ENCODE measurements around the gene FAM187B.
"Not testable (repeated sequence)": the region's sequence is repeated elsewhere in the genome, so short reads cannot be mapped to it uniquely, and the experiment has no call there.

FAM187B gene

DNA sequence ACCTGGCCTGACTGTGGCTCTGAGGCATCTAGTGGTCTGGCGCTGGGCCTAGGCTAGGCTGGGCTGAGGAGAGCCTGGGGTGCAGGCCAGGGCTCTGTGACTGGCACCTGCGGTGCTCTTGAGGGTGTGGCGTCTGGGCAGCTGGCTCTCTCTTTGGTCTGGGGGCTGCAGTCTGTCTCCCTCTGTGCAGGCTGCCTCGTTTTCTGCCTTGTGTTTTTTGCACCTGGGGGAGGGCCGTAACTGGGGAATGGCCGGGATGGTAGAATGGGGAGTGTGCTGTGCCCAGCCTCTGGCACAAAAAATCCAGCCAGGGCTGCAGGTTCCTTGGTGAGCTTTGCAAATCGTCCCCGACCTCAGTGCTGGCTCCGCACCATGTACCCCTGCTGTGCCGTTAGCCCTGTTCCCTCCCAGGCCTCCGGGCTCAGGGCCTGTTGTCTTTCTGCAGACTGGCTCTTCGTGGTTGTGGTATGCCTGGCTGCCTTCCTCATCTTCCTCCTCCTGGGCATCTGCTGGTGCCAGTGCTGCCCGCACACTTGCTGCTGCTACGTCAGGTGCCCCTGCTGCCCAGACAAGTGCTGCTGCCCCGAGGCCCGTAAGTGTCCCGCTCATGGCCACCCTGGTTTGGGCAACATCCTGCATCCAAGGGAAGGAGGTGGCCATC, 33.7 kb upstream of the FAM187B start:
- no peak for DNase-seq (ENCODE audit: low read depth)

DNA sequence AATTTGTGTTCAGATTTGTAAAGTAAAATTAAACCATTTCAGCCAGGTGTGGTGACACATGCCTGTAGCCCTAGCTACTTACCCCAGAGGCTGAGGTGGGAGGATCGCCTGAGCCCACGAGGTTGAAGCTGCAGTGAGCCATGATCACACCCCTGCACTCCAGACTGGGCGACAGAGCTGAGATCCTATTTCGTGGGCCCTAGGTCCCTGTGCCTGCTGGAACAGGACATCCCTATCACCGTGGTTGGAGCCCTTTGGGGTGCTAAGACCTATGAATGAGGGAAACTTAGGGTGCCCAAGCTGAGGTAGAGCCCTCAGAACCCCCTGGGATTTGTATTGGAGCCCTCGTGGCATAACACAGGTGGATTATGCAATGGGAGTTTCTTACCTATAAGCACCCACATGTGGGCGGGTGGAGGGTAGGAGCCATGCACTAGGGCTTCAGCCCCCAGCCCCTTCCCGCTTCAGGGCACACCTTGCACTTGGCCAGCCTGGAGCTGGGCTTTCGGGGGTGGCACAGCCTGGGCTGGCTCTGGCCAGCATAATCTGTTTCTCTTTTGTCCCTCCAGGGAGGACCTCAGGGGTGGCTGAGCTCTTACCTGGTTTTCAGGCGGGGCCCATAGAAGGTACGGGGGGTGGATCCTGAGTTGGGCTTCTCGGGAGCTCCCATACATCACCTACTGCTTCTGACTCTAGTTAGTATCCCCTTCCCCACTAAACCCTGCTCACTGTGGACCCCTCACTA, 33.0 kb upstream of the FAM187B start:
- DNase-seq (ENCODE audit: low read depth): no peak

DNA sequence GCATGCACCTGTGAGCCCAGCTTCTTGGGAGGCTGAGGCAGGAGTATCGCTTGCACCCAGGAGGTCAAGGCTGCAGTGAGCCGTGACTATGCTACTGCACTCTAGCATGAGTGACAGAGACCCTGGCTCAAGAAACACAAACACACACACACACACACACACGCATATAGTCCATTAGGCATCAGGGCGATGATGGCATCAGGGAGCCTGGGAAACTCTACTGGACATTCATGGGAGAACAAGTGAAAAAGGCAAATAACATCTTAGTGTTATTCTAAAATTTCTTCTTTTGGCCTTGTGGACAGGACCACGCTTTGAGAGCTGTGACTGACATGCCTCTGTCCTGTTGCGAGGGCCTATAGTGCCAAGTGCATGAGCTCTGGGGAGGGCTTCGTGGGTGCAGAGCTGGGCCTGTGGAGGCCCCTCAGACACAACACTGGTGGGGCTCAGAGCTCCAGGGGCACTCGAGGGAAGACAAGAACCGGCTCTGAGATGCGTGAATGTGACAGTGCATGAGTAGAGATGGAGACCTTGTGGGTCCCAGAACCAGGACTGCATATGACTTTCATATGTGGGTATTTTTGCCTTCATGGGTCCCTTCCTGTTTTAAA, 32.3 kb upstream of the FAM187B start:
- DNase-seq (ENCODE audit: low read depth): no peak

DNA sequence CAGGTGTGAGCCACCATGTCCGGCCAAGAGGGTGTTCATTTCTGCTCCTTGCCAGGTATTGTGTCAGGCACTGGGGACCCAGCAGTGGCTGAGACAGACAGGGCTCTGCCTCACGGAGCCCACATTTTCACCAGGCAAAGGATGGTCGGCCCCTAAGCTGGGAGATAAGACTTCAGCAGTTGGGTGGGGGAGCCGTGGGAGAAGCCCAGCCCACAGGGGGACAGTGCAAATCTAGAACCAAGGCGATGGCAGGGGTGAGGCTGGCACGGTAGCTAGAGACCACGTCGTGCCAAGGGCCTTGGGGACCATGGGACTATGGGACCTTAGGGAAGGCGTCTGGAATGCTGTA, 28.5 kb upstream of the FAM187B start:
- DNase-seq (ENCODE audit: low read depth): no peak

DNA sequence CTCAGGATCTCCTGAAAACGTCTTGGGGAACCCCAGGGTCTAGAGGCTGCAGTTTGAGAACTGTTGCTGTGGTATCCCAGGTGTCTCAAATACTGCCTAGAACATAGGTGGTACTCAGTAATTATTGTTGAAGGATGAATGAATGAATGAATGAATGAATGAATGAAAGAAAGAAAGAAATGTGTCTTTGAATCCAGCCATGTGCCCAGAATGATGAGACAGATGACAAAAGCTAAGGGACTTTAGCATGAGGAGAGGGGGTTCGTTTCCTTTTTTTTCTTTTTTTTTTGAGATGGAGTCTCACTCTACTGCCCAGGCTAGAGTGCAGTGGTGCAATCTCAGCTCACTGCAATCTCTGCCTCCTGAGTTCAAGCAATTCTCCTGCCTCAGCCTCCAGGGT, 28.0 kb upstream of the FAM187B start:
- no peak for DNase-seq (ENCODE audit: low read depth)

DNA sequence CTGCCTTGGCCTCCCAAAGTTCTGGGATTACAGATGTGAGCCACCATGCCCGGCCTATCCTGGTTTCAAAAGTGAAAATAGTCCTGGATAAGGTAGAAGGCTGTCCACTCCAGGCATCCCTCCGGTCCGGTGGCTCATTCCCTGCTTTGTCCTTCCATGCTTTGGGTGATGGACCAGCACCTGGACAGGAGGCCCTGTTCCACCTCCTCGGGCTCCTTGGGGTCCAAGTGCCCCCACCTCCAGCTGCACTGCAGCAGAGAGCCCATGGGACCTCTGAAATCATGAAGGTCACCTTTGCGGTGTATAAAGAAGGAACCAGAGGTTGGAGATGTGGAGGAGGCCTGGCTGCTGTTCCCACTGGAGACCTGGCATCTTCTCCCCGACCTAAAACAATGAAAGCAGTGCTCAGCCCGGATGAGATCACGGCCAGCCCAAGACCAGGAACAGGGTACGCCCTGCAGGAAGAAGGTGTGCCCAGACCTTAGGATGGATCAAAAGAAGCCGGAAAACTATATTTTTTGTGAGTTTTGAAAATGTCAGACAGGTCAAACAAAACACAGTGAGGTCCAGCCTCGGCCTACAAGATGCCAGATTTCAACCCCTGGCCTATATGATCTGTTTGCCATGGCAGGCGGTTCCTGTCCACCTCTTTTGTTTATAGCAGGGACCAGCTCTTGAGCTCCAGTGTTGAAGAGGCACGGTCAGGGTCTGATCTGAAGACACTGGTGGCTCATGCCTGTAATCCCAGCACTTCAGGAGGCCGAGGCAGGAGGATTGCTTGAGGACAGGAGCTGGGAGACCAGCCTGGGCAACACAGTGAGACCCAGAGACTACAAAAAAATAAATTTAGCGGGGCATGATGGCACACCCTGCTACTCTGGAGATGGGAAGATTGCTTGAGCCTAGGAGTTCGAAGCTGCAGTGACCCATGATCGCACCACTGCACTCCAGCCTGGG, 26.1 kb upstream of the FAM187B start:
- DNase-seq (ENCODE audit: low read depth): no peak

DNA sequence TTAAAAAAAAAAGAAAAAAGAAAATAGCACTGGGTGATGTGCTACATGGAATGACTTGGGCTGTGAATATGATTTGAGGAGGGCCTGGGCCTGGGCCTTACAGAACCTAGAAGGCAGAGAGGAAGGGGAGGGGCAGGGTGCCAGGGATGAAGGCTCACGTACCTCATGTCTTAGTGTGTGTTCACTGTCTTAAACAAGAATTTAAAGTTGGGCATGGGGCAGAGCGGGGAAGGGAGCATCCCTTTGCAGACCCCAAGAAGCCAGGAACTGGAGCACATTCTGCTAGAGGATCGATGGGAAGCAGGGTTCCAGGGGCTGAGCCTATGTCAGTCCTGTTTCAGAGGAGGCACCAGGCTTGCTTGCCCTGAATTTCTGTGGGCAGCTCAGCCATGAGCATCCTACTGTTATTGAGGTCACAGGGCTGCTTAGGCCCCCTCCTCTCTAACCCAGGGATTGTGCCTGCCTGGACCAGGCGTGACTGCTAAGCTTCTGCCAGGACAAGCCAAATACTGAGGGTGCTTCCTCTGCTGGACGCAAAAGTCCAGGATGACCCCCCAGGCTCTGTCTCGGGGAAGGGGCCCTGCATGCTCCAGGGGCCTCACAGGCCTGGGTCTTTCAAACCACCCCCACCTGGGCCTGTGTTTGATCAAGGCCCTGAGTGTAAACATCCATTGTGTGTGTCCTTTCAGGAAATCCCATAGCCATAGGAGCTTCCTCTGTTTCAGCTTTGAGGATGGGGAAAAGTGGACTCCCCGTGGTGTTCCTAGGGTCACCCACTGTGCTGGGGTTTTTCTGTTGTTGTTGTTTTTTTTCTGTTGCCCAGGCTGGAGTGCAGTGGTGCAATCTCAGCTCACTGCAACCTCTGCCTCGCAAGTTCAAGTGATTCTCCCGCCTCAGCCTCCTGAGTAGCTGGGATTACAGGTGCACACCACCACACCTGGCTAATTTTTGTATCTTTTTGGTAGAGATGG, 25.1 kb upstream of the FAM187B start:
- no peak for DNase-seq (ENCODE audit: low read depth)

DNA sequence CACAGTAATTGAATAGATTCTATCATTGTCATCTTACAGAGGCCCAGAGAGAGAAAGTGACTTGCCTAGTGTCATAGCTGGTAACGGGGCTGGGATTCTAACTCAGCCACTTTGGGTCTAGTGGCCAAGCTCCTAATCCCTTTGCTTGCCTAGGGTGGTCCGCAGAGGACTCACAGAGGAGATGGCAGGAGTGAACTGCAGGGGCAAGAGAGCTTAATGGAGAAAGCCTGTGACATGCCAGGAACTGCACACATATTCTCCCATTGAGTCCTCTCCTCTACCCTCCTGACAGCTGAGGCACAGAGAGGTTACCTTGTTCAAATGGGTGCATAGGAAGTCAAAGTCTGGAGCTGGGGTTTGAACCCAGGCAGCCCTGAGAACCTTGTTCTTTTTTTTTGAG, 22.9 kb upstream of the FAM187B start:
- no peak for DNase-seq (ENCODE audit: low read depth)

DNA sequence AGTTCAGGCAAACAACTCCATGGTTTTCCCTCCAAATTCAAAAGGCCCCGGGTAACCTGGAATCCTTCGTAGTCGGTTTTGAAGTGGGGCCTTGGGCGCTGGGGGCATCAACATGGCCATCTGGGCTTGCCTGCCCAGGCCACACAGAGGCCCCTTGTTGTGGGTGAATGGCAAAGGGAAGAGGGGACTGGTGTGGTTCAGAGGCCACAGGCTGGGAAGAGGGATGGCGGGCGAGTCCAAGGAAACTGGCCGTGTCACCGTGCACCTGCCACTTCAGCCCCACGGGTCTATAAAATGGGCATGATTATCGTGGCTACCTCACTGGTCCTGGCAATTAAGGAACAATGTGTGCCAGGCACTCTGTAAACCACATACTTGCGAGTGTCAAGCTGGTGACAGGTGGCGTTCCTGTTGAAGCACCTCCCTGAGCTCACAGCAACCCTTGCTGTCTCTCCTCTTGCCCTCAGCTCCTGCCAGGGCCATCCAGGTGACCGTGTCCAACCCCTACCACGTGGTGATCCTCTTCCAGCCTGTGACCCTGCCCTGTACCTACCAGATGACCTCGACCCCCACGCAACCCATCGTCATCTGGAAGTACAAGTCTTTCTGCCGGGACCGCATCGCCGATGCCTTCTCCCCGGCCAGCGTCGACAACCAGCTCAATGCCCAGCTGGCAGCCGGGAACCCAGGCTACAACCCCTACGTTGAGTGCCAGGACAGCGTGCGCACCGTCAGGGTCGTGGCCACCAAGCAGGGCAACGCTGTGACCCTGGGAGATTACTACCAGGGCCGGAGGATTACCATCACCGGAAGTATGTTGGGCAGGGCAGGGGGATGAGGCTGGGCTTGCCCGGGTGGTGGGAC, 21.5 kb upstream of the FAM187B start:
- DNase-seq (ENCODE audit: low read depth): no peak

DNA sequence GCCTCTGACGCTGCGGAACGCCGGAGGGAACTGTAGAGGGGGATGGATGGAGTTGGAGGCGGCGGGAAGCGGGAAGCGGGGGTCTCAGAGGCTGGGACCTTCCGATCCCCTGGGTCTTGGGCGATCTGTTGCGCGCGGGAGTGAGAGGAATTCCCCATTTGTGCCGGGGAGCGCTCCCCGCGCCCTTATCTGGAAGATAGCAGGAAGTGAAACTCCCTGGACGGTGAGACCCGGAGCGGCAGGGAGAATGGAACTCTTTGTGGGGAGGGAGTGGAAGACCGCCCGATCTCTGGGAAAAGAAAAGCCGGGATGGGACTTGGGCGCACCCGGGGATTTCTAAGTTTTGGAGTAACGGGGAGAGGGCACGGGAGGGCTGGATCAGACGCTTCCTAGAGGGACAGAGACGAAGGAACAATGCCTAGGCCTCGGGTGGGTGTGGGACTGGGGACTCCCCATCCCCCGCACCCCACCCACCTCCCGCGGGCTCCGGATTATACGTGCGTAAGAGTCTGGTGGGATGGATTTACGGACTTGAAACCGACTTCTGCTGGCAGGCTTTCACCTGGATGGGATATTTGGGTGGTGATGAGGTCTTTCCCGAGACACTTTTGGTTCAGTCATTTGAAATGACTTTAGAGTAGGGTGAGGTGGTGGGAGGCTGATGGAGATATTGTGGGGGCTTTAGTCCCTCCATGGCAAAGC, 20.8 kb upstream of the FAM187B start:
- DNase-seq (ENCODE audit: low read depth): no peak

DNA sequence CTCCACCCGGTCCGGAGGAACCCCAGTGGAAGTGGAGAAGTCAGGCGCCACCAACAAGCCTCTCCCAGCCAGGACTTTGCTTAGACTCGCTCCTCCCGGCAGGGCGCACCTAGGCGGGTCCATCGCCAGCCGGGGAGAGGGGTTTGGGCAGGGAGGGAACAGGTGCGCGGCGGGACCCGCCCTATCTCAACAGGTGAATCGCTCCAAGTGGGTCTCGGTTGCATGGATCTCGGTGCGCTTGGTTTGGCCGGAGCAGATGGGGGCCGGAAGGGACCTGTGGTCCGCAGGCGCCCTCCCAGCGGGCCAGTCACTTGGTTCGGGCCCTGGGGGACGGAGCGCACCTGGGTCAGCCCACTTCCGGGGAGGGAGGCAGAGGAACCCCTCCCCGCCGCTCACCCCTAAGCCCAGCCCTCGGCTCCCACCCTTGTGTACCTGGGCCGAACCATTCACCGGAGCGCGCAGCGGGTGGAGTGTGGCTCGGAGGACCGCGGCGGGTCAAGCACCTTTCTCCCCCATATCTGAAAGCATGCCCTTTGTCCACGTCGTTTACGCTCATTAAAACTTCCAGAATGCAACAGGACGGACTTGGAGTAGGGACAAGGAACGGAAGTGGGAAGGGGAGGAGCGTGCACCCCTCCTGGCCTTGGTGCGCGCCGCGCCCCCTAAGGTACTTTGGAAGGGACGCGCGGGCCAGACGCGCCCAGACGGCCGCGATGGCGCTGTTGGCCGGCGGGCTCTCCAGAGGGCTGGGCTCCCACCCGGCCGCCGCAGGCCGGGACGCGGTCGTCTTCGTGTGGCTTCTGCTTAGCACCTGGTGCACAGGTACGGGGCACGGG, 20.0 kb upstream of the FAM187B start, which contains the start of gene LSR:
TSS of gene LSR (plus strand) at position 693 of the 836 bp plus-strand sequence. CDS start at position 714, 21 bp downstream.
- no peak for DNase-seq (ENCODE audit: low read depth)

DNA sequence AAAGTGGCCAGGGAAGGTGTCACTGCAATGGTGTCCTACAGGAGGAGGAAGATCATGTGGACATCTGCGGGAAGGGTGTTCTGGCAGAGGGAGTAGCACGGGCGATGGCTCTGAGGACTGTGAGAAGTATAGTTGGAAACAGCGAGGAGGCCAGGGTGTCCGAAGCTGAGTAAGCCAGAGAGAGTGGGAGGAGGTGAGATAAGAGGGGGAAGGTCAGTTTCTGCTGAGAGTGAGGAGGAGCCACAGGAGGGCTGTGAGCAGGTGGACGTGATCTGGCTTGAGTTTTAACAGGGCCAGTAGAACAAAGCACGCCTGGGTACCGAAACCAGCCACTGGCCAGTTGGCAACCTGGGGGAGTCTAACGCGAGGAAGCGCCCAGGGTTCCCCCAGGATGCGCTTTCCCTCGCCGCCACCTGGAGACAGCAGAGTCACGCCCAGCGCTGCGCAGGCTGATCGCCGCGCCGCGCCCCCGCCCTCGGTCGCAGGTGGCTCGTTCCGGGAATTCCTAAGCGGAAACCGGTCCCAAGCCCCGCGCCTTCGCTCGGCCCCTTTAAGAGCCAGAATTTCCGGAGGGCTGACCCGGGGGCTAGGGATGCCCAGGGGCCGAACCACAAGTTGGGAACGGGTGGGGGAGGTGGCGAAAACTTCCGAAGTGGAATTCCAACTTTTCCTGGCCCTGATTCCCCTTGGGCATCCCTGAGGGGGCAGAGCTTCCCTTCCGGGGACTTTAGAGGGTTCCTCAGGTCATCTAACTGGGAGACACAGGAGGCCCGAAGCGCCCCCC, 19.2 kb upstream of the FAM187B start:
- DNase-seq (ENCODE audit: low read depth): no peak

DNA sequence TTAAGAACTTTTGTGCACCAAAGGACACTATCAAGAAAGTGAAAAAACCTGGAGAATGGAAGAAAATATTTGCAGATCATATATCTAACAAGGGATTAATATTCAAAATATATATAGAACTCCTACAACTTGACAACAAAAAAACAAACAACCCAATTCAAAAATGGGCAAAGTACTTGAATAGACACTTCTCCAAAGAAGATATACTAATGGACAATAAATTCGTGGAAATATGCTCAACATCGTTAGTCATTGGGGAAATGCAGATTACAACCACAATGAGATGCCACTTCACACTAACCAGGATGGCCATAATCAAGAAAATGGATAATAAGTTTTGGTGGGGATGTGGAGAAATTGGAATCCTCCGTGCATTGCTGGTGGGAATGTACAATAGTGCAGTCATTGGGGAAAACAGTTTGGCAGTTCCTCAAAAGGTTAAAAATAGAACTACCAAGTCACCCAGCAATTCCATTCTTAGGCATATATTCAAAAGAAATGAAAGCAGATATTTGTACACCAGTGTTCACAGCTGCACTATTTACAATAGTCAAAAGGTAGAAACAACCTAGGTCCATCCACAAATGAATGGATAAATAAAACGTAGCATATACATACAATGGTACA, 18.0 kb upstream of the FAM187B start:
- DNase-seq (ENCODE audit: low read depth): no peak

DNA sequence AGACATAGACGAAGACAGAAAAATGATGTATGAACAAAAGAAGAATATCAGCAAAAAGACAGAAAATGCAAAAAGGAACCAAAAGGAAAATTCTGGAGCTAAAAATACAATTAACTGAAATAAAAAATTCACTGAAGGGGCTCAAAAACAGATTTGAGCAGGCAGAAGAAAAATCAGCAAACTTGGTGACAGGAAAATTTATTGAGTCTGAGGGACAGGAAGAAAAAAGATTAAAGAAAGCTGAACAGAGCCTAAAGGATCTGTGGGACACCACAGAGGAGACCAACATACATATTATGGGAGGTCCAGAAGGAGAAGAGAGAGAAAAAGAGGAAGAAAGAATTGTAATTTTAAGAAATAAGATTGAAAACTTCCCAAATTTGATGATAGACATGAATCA, 12.9 kb upstream of the FAM187B start:
- no peak for DNase-seq (ENCODE audit: low read depth)

DNA sequence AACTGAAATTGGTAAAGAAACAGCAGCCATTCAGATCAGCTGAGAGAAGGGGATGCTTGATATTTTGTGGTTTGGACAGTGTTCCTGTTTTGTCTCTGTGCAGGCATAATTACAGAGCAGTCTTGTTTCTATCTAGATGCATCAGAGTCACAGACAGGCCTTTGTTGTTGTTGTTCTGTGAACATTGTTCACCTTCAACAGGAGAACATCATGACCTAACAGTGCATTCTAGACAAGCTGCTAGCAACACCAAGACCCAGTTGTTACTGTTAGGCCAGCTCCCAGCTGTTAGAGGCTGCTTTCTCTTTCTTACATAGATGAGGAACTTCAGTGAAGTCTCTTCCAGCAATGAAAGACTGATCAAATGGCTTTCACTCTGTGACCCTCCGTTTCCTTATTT, 11.8 kb upstream of the FAM187B start:
- no peak for DNase-seq (ENCODE audit: low read depth)

DNA sequence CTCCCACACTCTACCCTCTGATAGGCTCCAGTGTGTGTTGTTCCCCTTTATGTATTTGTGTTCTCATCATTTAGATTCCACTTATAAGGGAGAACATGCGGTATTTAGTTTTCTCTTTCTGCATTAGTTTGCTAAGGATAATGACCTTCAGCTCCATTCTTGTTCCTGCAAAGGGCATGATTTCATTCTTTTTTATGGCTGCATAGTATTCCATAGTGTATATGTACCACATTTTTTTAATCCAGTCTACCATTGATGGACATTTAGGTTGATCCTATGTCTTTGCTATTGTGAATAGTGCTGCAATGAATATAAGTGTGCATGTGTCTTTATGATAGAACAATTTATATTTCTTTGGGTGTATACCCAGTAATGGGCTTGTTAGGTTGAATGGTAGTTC, 11.1 kb upstream of the FAM187B start:
- DNase-seq (ENCODE audit: low read depth): not testable (repeated sequence)

Data from fibroblast of the conjunctiva (primary cell).